NCI-H345 treated with DMSO at 0.1 percent for 48 hours (cell line): ENCODE results near the gene C22orf39.

ENCODE experiments used
- DNase-seq: peaks from one replicate; lab custom pipeline; 2025; ENCODE audit not compliant: unreplicated experiment; lab: John Stamatoyannopoulos, UW

Gene C22orf39

DNA sequence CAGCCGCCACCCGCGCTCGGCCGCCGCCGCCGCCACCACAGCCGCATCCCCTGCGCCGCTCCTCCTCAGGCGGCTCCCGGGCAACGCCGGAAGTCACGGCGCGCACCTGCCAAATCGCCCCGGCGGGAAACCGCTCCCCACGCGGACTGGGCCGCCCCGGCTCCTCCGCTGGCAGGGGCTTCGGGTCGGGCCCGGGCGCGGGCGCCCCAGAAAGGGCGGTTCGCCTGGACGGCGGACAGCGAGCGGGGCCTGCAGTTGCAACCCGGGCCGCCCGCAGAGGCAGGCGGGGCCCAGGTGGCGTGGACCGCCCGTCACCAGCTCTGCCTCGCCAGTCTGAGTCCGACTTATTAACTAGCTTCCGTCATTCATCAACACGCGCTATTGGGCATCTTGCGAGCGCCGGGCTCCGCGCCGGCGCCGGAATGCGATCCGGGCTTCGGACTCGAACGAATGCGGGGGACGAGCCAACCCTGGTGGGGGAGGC lies 15.8 kb downstream of the C22orf39 start, which contains the start of gene HIRA:
TSS of gene HIRA (minus strand) at position 85 of the 484 bp plus-strand sequence. CDS start 257 bp downstream, outside the sequence.
- peak; percentile 20 for DNase-seq

DNA sequence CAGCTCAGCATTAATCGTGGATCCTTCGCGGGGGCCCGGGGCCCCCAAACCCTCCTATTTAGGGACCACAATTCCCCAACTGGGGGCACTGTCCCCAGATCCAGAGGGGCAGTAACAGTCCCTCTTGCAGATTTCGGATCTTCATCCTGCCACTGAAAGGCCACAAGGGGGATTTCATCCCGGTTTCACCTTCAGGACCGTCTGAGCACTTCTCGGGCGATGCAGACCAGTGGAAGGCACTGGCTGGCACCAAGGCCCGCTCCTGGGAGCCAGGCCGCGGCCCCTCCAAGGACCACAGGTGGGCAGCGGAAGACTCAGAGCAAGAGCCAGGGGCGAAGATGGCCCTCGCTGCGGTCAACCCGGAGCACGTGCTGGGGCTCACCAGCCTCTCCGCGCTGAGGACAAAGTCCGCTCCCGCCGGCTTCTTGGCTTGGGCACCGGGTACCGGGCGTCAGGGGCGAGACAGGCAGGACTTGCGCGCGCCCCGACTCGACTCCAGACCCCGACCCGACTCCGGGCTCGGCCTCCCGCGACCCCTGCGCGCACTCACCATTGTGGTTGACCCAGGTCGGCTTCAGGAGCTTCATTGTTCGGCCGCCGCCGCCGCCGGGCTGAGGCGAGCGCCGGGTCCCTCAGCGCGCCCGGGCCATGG lies 16.5 kb downstream of the C22orf39 start:
- DNase-seq = no peak

DNA sequence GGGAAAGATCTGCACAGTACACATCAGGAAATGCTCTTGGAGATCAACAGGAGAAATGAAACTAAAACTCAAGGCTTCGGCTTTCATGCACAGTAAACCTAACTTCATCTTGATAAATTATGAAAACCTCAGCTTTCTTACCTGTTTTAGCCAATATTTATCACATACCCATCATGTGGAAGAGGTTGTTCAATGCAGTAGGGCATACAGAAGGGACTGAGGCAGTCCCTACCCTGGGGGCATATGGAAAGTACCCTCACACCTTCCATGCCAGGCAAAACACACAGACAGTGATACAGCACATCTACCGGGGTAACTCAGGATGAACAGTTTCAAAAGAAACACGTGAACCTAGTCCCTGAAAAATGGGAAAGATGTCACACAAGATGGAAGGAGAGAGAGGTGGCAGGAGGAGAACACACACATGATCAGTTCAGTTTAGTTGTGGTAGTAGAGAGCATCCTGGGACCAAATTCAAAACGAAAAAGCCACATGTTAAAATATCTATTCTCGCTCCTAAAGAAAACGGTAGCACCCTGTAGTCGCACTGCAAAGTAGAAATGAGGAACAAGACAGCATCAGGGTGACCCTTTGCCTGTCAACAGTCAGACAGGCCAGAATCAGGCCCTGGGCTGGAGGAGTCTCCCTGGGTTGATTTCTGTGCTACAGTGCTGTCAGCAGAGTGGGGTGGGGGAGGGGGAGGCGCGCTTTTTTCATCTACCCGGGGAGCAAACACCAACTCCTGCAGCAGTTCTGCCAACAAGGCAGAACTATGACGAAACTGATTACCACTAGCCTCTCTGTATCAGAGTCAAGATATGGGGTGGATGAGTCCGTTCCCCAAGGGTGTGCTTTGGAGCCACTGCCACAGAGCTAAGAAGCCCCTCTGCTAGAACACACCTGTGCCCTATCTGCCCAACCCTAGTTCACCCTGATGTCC lies 17.3 kb downstream of the C22orf39 start:
- no peak for DNase-seq

- DNase-seq = no peak
These were observed 23.4 kb downstream of the C22orf39 start for GRCh38 chr22:19424186-19424500.

GRCh38 chr22:19422440-19423301 lies 24.8 kb downstream of the C22orf39 start:
- DNase-seq = no peak

DNA sequence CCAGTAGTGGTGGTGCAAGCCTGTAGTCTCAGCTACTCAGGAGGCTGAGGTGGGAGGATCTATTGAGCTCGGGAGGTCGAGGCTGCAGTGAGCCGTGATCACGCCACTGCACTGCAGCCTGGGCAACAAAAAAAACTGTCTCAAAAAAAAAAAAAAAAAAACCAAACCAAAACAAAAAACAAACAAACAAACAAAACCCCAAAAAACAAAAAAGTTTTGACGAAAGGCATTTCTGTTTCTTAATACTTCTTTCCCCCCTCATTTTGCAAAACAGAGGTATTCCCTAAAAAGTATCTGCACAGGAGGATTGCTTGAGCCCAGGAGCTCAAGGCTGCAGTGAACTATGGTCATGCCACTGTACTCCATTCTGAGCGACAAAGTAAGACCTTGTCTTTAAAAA lies 27.2 kb downstream of the C22orf39 start:
- no peak for DNase-seq

DNA sequence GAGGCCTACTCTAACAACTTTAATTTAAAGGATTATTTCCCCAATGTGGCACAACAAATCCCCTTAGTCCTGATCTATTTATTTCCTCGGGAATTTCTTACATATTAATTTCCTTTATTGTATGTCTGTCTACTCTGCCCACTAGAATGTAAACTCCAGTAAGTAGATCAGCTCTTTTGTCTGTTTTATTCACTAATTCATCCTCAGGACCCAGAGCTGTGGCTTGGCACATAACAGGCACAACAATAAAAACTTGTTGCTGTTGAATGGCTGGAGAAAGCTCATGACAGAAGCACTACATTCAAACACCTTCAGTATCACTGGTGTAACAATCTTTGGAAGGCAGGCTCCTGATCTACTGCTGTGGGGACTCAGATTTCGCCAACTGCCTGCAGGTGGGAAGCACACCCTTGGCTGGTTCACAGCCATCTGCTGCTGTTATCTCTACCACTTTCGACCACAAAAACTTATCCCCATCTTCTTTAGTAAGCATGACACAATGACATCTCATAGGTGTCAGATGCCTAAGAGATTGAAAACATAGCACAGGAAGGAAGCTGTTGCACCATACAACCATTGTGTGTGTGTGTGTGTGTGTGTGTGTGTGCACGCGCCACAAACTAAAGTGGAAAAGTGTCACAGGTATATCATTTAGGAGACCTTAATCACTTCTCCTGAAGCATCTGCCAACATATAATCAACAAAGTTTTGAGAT lies 27.9 kb downstream of the C22orf39 start:
- no peak for DNase-seq

DNA sequence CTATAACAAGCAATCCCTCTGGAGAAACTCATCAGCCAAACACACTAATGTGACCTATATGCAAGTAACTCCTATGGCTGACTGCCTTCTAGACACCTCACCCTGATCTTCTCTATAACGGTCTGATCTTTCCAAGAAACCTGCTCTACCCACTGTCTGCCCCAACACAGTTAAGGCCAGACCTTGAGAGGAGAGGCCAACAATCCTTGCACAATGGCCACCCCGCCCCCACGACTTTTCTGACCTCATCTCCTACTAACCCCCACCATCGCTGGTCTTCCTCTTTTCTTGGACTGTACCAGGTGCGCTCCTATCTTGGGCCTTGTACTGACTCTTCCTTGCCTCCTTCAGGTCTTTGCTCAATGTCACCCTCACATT lies 28.4 kb downstream of the C22orf39 start:
- DNase-seq = no peak

DNA sequence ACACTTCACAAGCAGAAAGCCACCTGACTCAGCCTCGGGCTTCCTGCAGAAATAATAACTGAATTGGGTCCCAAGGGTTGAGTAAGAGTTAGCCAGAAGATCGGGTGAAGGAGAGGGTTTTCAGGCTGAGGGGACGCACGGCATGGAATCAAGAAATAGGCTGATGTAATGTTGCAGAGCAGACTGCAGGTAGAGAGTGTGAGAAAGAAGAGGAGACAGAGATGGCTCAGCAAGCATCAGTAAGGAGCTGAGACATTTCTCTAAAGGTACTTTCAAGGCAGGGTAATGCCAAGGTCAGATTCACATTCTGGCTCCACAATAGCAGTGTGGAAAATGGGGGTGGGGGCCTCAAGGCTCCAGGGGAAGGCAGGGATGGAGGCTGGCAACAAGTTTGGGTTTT lies 34.6 kb downstream of the C22orf39 start:
- DNase-seq = no peak

- DNase-seq = no peak
These were observed 35.0 kb downstream of the C22orf39 start for GRCh38 chr22:19412478-19412877.

DNA sequence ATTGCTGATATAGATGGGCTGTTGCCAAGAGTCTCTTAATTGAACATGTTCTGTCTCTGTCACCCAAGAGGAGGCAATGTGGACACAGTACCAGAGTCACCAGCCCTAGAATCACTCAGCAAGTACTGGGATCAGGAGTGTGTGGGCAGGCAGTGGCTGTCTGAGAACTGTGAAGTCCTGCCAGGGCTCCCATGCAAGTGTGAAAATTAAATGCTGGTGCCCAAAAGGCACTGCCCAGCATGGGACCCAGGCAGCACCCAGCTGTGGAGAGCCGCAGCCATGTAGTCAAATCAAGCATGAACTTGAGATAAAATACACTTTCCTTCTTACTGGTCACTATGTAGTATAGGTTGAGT lies 35.8 kb downstream of the C22orf39 start:
- DNase-seq = no peak

DNA sequence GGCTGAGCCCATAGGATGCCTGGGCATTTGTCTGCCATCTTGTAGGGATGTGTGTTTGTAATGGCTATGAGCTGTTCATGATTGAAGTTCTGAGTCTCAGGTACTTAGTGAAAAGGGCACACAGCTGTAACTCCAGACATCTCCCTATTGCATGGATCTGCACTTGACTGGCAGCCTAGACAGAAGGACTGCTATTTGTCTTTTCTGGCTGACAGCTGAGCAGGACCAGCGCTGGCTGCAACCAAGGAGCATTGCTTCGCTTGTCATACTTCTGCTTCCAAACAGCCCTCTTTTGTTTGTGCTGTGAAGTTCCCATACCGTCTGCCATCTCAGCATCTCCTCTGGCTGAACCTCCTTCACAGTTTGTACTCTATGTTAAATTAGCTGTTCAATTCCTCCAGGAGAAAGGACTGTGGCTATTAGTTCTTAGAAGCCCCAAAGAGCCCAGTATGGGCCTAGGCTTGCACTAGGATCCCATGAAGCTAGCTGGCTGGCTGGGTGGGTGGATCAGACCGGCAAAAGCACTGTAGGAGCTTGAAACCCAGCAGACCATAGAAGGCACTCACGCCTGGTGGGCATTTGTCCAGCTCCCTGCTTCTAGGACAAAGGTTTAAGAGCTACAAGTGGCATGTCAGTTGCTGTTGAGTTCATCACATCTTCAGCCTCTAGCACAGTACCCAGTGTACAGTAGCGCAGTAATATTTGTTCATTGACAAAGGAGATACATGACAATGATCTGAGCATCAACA lies 36.4 kb downstream of the C22orf39 start:
- DNase-seq = no peak

DNA sequence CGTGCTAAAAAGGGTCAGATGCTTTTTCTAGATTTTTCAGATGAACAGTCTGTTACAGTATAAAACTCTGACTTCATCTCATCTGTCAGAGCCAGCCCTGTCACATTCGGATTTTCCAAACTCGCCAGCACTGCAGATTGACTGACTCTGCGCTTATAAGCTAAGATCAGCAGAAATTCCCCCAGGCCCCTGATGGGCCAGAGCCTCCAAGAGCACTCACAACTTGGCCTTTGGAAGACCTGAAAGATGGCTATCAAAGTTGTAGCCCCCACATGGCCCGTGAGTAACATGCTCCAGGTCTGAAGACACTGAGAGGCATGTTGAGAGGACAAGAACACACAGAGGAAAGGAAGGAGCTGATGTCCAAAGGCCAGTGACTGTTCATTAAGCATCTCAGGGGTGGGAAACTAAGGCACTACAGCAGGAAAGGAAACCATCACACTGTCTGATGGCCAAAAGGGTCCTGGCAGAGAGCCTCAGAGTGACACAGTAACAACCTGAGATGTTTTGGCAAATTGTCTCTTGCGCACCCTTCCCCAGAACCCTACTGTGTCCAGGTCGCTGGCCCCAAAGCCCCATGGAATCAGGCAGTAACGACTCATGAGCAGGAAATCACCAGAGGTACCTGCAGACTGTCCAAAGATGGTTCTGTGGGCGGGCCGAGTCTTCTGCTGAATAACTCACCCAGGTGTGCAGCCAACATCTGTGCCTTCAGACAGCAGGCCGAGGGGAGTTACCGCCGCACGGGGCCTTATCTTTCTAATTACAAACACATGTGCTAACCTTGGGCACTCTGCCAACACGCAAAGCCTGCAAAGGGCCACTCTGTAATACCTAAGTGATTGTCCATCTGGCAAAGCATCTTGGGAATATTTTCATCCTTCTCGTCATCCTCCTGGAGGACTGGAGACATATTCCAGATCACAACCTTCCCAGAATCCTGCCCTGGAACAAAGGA lies 39.6 kb downstream of the C22orf39 start:
- DNase-seq = no peak

DNA sequence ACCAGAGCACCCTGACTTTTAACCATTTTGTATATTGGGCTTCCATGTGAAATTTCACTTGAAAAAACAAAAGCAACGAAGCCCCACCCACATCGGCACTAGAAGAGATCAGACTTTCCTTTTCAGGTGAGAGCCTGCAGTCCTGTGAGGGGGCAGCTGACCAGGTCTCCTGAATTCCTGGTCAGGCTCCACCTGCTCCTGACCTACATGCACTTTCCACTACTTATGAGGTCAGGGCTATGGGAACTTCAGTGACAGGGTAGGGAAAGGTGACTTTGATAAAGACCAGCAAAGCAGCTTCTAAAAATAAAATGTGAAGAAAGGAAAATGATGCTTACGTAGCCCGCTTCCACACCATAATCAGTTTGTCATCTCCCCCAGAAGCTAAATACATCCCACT lies 40.7 kb downstream of the C22orf39 start:
- no peak for DNase-seq

- no peak for DNase-seq
These were observed 41.2 kb downstream of the C22orf39 start for GRCh38 chr22:19406281-19406811.

GRCh38 chr22:19405652-19406051 lies 41.9 kb downstream of the C22orf39 start:
- no peak for DNase-seq

- no peak for DNase-seq
These were observed 42.4 kb downstream of the C22orf39 start for GRCh38 chr22:19405133-19405532.

GRCh38 chr22:19404676-19405075 lies 42.8 kb downstream of the C22orf39 start:
- no peak for DNase-seq
